ENCODE measurements around the gene CTBS.

Gene CTBS

DNA sequence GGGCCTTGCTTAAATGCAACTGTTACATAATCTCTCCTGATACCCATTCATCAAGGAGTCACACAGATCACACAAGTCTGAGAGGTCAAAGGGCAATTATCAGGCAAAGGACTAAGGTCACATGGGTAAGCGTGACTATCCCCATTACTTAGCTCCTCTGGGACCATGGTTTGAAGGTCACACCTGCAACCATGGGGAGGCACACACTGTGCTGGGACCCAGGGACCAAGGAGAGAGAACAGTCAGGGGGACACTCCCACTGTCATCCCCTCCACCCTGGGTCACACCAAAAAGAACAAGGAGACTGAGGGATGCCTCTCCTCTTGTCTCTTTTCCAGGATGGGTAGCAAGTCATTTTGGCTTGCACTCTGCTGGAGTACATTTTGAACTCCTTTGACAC, 30.9 kb upstream of the CTBS start:
- in situ Hi-C loops (cut with MboI; ENCODE audit: low pct_unique_long_range_greater_than_20kb, low sequenced_read_pairs, unreplicated experiment): loop anchor here (25.0 kb wide), 2 partner anchors 318 to 468 kb away; partner anchors contain the start of gene PRKACB
- TF ChIP-seq, protein P1, sequence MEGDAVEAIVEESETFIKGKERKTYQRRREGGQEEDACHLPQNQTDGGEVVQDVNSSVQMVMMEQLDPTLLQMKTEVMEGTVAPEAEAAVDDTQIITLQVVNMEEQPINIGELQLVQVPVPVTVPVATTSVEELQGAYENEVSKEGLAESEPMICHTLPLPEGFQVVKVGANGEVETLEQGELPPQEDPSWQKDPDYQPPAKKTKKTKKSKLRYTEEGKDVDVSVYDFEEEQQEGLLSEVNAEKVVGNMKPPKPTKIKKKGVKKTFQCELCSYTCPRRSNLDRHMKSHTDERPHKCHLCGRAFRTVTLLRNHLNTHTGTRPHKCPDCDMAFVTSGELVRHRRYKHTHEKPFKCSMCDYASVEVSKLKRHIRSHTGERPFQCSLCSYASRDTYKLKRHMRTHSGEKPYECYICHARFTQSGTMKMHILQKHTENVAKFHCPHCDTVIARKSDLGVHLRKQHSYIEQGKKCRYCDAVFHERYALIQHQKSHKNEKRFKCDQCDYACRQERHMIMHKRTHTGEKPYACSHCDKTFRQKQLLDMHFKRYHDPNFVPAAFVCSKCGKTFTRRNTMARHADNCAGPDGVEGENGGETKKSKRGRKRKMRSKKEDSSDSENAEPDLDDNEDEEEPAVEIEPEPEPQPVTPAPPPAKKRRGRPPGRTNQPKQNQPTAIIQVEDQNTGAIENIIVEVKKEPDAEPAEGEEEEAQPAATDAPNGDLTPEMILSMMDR (IDR thresholded peaks at IDR 0.05; ENCODE audit: extremely low read depth, insufficient read depth, missing control alignments): no peak
- no peak for DNase-seq (ENCODE audit: low spot score)

DNA sequence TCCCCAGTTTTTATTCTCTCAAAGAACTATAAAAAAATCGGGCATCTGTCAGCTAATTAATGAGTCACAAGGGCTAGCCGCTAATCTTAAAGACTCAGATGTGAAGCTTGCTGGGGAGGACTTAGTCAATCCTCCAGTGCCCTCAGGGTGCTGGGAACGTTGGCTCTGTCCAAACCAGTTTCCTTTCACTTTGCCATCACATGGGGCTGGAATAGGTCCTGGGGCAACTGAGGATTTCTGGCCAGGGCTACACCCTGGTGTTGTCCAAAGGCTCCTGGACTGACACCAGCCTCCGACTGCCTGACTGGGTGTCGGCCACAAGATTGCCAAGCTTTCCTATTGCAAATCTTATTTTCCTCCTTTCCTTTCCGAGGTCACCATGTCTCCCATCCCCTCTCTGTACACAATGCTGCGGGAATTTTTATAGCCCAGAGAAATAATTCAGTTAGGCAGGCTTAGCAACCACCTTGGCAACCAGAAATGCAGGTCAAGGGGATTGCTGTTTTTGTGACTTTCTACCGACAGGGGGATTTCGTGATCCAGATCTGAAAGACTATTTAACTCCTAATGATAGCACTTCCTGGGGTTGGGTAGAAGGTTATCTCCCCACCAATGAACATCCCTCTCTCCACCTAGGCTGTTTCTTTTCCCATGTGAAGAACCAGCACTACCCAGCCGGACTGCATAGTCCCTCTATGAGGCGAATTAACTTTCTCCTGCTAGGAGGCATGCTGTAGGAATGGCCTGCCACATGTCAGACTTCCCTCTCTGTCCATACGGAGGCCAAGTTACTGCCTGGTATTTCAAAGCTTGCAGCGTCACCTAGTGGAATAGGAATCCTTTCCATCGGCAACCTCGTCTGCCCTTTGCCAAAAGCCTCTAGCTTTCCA, 29.9 kb upstream of the CTBS start:
- no peak for DNase-seq (ENCODE audit: low spot score)
- TF ChIP-seq, protein P1 (IDR thresholded peaks at IDR 0.05; ENCODE audit: extremely low read depth, insufficient read depth, missing control alignments): no peak
- in situ Hi-C loops (cut with MboI; ENCODE audit: low pct_unique_long_range_greater_than_20kb, low sequenced_read_pairs, unreplicated experiment): loop anchor here (25.0 kb wide), 2 partner anchors 317 to 467 kb away; partner anchors contain the start of gene PRKACB

DNA sequence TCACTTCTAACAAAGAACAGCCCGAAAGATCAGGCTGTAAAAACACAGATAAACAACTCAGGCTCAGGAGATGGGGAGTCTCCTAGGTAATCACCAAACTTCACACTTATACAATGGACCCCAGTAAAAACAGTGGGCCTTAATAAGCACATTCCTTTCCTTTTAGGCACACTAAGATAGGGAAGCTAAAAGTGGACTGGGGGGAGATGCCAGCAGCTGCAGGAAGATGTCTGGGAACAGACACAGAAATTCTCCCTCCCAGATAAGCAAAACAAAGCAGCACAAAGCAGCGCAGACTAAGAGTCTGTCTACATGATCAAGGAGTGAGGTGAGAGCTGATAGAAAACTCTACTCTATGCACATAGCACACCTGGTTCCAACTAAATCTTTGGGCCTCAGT, 29.0 kb upstream of the CTBS start:
- no peak for DNase-seq (ENCODE audit: low spot score)
- in situ Hi-C loops (cut with MboI; ENCODE audit: low pct_unique_long_range_greater_than_20kb, low sequenced_read_pairs, unreplicated experiment): loop anchor here (25.0 kb wide), 2 partner anchors 316 to 466 kb away; partner anchors contain the start of gene PRKACB
- TF ChIP-seq, protein P1 (IDR thresholded peaks at IDR 0.05; ENCODE audit: extremely low read depth, insufficient read depth, missing control alignments): no peak

DNA sequence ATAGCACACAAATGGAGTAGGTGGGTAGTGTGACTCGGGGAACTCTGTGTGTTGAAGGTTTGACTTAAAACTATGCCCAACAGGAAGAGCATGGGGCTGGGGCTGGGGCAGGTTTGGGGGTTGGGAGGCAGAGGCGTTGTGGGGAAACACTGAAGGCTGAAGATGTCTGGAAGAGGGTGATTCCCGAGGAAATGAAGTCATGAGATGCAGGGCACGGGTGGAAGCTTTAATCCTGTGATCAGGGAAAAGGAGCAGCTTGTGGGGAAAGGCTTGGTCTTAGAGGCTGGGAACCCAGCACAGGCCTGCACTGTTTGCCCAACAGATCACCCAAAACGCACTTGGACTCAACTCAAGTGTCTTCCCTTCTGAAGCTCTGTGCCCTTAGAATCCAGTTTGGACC, 26.6 kb upstream of the CTBS start:
- TF ChIP-seq, protein P1 (IDR thresholded peaks at IDR 0.05; ENCODE audit: extremely low read depth, insufficient read depth, missing control alignments): no peak
- DNase-seq (ENCODE audit: low spot score): no peak
- in situ Hi-C loops (cut with MboI; ENCODE audit: low pct_unique_long_range_greater_than_20kb, low sequenced_read_pairs, unreplicated experiment): loop anchor here (25.0 kb wide), 2 partner anchors 313 to 463 kb away; partner anchors contain the start of gene PRKACB

DNA sequence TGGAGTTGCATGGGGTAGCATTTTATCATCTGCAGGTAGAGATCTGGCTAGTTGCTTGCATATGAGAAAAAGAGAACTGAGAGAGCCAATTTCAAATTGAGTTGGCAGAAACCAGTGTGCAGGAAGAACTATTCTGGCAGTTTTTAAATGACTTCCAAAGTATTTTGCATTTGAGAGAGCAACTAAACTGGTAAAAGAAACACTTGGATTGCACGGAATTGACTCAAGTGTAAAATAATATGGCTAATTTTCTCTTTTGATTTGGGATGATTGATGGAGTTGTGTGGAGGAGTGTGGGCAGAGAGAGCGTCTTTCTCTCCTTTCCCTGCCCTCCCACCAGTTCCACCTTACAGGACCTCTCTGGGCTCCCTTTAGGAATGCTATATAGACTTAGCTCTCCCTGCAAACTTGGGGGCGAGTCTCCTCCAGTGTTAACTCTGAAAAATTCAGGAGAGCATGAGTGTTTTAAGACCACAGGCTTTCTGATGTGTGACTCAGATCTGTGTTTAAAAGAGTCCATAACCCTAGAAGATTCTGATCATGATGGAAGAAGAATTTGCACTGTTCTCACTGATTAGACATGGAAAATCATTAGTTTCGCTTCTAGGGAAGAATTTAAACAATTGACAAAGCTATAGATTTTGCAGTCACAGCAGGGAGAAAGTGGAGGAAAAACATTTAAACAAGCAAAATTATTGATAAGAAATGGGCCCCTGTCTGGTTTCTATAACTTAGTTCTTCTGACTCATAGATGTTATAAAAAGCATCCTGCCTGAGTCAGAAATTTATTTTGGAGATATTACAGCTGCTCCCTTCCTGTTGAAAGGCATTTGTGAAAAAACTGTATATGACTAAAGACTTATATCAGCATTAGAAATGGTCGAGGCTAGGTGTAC, 24.9 kb upstream of the CTBS start:
- peak; percentile 38 for DNase-seq (ENCODE audit: low spot score)
- in situ Hi-C loops (cut with MboI; ENCODE audit: low pct_unique_long_range_greater_than_20kb, low sequenced_read_pairs, unreplicated experiment): no loop called here
- TF ChIP-seq, protein P1 (IDR thresholded peaks at IDR 0.05; ENCODE audit: extremely low read depth, insufficient read depth, missing control alignments): no peak

DNA sequence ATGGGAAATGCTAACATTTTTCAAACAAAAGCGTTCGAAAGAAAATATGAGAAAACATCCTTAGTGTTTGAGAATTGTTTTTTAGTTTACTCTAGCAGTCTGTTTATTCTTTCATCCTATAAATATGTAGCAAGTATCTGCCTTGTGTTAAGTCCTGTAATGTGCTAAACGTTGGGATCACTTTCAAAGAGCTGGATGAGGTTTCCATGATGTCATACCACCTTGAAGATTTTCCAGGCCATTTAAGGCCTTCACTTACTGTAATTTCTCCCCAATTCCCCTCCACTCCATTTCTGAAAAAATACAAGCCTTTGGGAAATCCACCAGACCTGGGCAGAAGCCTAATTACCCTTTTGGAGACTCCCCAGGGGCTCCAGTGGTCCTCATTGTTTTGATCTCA, 24.2 kb upstream of the CTBS start:
- in situ Hi-C loops (cut with MboI; ENCODE audit: low pct_unique_long_range_greater_than_20kb, low sequenced_read_pairs, unreplicated experiment): no loop called here

More for the DNA sequence above, 24.2 kb upstream of the CTBS start:
- DNase-seq (ENCODE audit: low spot score): no peak
- TF ChIP-seq, protein P1 (IDR thresholded peaks at IDR 0.05; ENCODE audit: extremely low read depth, insufficient read depth, missing control alignments): no peak
